ENCODE results near the gene VARS2. TPM values are rescaled to one million over a fixed set of nuclear protein-coding genes. Genes with fewer than 3 reads are reported as not detected.
A peak's percentile ranks its signal among the peaks of the same experiment; 100 is the strongest.

Gene VARS2
- total and polyA plus RNA-seq, 9 of the 15 experiments (the other 6 are each of a cell fraction or from before 2014, with no cell fraction given), result 1.6 to 53.6 (median 29.9) TPM

DNA sequence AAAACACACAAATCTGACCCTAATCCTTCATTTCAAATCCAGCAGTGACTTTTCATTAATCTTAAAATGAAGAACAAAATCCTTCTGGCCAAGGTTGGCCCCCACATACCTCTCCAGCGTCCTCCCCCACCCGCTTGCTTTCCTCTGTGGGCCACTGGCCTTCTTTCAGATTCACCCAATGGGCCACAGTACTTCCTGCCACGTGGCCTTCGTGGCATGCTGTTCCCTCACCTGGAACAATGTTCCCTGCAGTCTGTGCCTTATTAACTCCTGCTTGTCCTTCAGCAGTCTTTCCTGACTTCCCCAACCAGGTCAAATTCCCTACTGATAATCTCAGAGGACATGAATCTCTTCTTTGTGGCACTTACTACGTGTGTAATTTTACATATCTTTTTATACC is 11.3 kb upstream of the VARS2 start:
- Histone ChIP-seq H3K4me1 (replicated peaks in 1 of 2; ENCODE audit: control insufficient read depth in 2 of 2, insufficient read depth in 2 of 2, low read length in 2 of 2) (peaks cover 6% of the 10 kb centered on the region in 2 experiments; a peak in 4 of 5 replicates), H2AFZ (ENCODE audit: low read depth, low read length) (peak overlapping the region; percentile 4; the same call in 1 of the 2 replicates), H3K4me3 (no peak overlapping the region), H3K79me2 (ENCODE audit: control insufficient read depth, insufficient read depth, low read length) (no peaks in the 10 kb centered on the region), H3K9me1 (ENCODE audit: control insufficient read depth, insufficient read depth, low read length) (no peaks in the 10 kb centered on the region), H3K27me3 (ENCODE audit: control insufficient read depth in 2 of 2, insufficient read depth in 2 of 2, low read length in 2 of 2) (no peaks in the 10 kb centered on the region), H3K9me3 (replicated peaks; ENCODE audit: control insufficient read depth, insufficient read depth, low read depth, low read length) (no peaks in the 10 kb centered on the region), H3K27ac (ENCODE audit: extremely low read depth, low read depth, low read length) (no peak overlapping the region), H3K36me3 (ENCODE audit: control insufficient read depth, insufficient read depth, low read length) (peaks cover 21% of the 10 kb centered on the region; the same call in 2 of the 3 replicates), H3K9ac (ENCODE audit: insufficient read depth in 1 of 2, low read depth in 2 of 2, low read length in 2 of 2) (0 out of 4 replicates have a peak overlapping the region, but pooled peaks of 1 of the 2 experiments have one; percentile 44), H3K4me2 (ENCODE audit: insufficient read depth, low read length) (no peak overlapping the region), H4K20me1 (replicated peaks; ENCODE audit: control insufficient read depth, insufficient read depth, low read length) (no peaks in the 10 kb centered on the region)
- intact Hi-C loops (cut with micrococcal nuclease) (no loop called here), in situ Hi-C loops (cut with MboI) (no loop called here)
- TF ChIP-seq, protein P1, sequence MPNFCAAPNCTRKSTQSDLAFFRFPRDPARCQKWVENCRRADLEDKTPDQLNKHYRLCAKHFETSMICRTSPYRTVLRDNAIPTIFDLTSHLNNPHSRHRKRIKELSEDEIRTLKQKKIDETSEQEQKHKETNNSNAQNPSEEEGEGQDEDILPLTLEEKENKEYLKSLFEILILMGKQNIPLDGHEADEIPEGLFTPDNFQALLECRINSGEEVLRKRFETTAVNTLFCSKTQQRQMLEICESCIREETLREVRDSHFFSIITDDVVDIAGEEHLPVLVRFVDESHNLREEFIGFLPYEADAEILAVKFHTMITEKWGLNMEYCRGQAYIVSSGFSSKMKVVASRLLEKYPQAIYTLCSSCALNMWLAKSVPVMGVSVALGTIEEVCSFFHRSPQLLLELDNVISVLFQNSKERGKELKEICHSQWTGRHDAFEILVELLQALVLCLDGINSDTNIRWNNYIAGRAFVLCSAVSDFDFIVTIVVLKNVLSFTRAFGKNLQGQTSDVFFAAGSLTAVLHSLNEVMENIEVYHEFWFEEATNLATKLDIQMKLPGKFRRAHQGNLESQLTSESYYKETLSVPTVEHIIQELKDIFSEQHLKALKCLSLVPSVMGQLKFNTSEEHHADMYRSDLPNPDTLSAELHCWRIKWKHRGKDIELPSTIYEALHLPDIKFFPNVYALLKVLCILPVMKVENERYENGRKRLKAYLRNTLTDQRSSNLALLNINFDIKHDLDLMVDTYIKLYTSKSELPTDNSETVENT (CRISPR knock-in tag; IDR thresholded peaks at IDR 0.05), result no peak
- TF ChIP-seq, protein P2, sequence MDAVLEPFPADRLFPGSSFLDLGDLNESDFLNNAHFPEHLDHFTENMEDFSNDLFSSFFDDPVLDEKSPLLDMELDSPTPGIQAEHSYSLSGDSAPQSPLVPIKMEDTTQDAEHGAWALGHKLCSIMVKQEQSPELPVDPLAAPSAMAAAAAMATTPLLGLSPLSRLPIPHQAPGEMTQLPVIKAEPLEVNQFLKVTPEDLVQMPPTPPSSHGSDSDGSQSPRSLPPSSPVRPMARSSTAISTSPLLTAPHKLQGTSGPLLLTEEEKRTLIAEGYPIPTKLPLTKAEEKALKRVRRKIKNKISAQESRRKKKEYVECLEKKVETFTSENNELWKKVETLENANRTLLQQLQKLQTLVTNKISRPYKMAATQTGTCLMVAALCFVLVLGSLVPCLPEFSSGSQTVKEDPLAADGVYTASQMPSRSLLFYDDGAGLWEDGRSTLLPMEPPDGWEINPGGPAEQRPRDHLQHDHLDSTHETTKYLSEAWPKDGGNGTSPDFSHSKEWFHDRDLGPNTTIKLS (IDR thresholded peaks at IDR 0.05; ENCODE audit: borderline replicate concordance, low read depth), result peak; percentile 62; the same call in 1 of the 2 replicates
- TF ChIP-seq SMAD2 (IDR thresholded peaks at IDR 0.05; ENCODE audit: low read depth, low read length) (no peak), KDM1A (IDR thresholded peaks at IDR 0.05) (peak; percentile 30 to 59; a peak in 3 of 4 replicates), ELF1 (tag; IDR thresholded peaks at IDR 0.05) (0 out of 2 replicates have a peak, but pooled peaks have one; percentile 26)
- TF ChIP-seq, protein P3, sequence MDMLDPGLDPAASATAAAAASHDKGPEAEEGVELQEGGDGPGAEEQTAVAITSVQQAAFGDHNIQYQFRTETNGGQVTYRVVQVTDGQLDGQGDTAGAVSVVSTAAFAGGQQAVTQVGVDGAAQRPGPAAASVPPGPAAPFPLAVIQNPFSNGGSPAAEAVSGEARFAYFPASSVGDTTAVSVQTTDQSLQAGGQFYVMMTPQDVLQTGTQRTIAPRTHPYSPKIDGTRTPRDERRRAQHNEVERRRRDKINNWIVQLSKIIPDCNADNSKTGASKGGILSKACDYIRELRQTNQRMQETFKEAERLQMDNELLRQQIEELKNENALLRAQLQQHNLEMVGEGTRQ (CRISPR knock-in tag; IDR thresholded peaks at IDR 0.05), result peak; percentile 28; the same call in 1 of the 2 replicates
- 34% methylated on average over 5 of the region's 5 CpGs for WGBS (ENCODE audit: insufficient coverage, low coverage, missing lambda C conversion rate)
- DNase-seq (ENCODE audit: extremely low read depth in 1 of 4, low spot score in 3 of 4) (no peak), ATAC-seq (no peak), FAIRE-seq (no peak)
- BruUV-seq (replicated peaks), result no TSS peak
- CTCF ChIA-PET (ENCODE audit: low intra/inter-chr PET ratio), result interaction anchor here (0.6 kb wide), 1 partner anchor 174 kb away, joined by 4 read pairs; no protein-coding TSS in a partner anchor
- POLR2A ChIA-PET, result interaction anchor here (2.0 kb wide), 1 partner anchor 20 kb away, joined by 5 read pairs; no protein-coding TSS in a partner anchor

Data from K562 (cell line).